Activated naive CD4-positive, alpha-beta T cell treated with anti-CD3 and anti-CD28 coated beads for 36 hours (primary cell): ENCODE results near the gene LNX1. TPM values are rescaled to one million over a fixed set of nuclear protein-coding genes. Genes with fewer than 3 reads are reported as not detected.
"Not testable (repeated sequence)": the region's sequence is repeated elsewhere in the genome, so short reads cannot be mapped to it uniquely, and the experiment has no call there.

Experiments used
- CTCF ChIA-PET: fragments of 350-600 bp; sonication (Branson Sonifier 250); formaldehyde crosslinking; loops from one replicate; lab custom pipeline; 2021; ENCODE audit warnings: antibody characterized with exemption; lab: Charles Lee
- DNase-seq: peaks from one replicate; pipeline ENCODE4 v3.0.0-alpha.2; 2020
- H3K27ac Mint-ChIP-seq: one replicate; pipeline ENCODE4 v1.8.0; 2021; ENCODE audit warnings: mild to moderate bottlenecking, mixed read lengths
- H3K27me3 Mint-ChIP-seq: one replicate; pipeline ENCODE4 v1.8.0; 2021; ENCODE audit warnings: low read depth, mixed read lengths
- H3K36me3 Mint-ChIP-seq: one replicate; pipeline ENCODE4 v1.8.0; 2021; ENCODE audit warnings: low read depth, mixed read lengths
- H3K4me1 Mint-ChIP-seq: one replicate; pipeline ENCODE4 v1.8.0; 2021; ENCODE audit warnings: low read depth, mixed read lengths
- H3K4me3 Mint-ChIP-seq: one replicate; pipeline ENCODE4 v1.8.0; 2021; ENCODE audit warnings: mild to moderate bottlenecking, moderate library complexity, mixed read lengths
- H3K9me3 Mint-ChIP-seq: one replicate; pipeline ENCODE4 v1.8.0; 2021; ENCODE audit warnings: mixed read lengths
- intact Hi-C: fragments of 100-400 bp; cut with micrococcal nuclease; formaldehyde crosslinking; loops from one replicate; pipeline ENCODE4 v1.15.1; 2023
- total RNA-seq, 2 experiments: library from RNA; stranded (reverse); gene quantifications; one replicate each; pipeline ENCODE4 v1.2.3, GENCODE V29; 2021

Gene LNX1
- total RNA-seq, 2 experiments from 2014 or later, result 0.17 TPM; not detected in 1

DNA sequence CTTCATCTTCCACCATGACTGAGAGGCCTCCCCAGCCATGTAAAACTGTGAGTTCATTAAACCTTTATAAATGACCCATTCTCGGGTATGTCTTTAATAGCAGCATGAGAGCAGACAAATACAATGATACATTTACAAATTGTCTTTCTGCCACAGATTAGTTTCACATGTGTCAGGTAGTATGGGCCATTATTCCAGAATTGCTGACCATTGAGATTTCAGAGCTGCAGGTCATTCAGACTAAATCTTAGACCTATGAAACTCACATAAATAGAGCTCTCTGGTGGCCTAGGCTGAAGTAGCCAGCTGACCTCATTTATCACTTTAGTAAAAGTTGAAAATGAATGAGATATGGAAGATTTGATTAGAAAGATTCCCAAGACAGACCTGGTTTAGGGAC, 108.0 kb downstream of the LNX1 start:
- H3K4me1 Mint-ChIP-seq, result no peaks in the 10 kb centered on the region

DNA sequence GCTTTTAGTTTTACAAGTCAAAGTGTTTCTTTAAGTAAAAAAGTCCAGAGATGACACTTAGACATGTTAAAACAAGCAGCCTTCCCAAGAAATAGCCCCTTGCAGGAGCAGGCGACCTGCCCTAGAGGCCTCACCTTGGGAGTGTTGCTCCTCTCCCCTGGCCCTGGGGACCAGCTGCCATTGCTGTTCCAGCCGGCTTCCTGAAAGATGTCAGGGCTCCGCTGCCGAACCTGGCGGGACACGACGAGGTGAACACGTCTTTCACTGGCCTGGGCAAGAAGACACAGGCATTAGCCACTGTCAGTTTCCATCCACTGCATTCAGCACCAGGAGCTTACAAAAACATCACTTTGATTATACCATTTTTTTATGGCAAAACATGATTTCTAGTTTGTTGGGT, 109.7 kb downstream of the LNX1 start:
- CTCF ChIA-PET, result no interaction called here
- intact Hi-C loops, result no loop called here

More for the DNA sequence above, 108.0 kb downstream of the LNX1 start:
- intact Hi-C loops, result no loop called here
- DNase-seq, result no peak
- H3K9me3 Mint-ChIP-seq, result no peaks in the 10 kb centered on the region
- CTCF ChIA-PET, result no interaction called here
- no peaks in the 10 kb centered on the region for H3K36me3 Mint-ChIP-seq
- peaks cover 28% of the 10 kb centered on the region for H3K27me3 Mint-ChIP-seq
- H3K4me3 Mint-ChIP-seq, result no peak overlapping the region
- H3K27ac Mint-ChIP-seq, result no peak overlapping the region

DNA sequence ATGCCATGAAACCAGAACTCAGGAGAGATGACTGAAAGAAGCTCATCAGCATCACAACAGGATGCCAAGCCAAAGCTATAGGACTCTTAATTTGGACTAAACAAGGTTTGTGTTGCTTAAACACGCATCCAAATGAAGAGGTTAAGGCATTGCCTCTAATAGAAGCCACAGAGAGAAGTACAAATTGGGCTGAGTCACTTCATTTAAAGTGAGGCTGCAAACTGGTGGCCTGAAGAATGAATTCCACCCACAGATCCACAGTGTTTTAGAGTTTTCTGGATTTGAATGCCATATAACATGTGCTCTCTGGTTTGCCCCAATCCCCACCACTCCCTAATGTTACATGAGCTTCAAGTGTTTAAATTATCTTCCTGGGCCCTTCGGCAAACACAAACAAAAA, 110.4 kb downstream of the LNX1 start:
- CTCF ChIA-PET, result no interaction called here
- no peak overlapping the region for H3K4me3 Mint-ChIP-seq
- no peaks in the 10 kb centered on the region for H3K36me3 Mint-ChIP-seq
- peaks cover 18% of the 10 kb centered on the region for H3K27me3 Mint-ChIP-seq
- H3K9me3 Mint-ChIP-seq, result no peaks in the 10 kb centered on the region
- no peaks in the 10 kb centered on the region for H3K4me1 Mint-ChIP-seq
- intact Hi-C loops, result no loop called here
- no peak for DNase-seq
- H3K27ac Mint-ChIP-seq, result no peak overlapping the region

More for the DNA sequence above, 109.7 kb downstream of the LNX1 start:
- peaks cover 21% of the 10 kb centered on the region for H3K27me3 Mint-ChIP-seq
- H3K27ac Mint-ChIP-seq, result no peak overlapping the region
- no peaks in the 10 kb centered on the region for H3K36me3 Mint-ChIP-seq
- no peak overlapping the region for H3K4me3 Mint-ChIP-seq
- no peaks in the 10 kb centered on the region for H3K4me1 Mint-ChIP-seq
- no peak for DNase-seq
- no peaks in the 10 kb centered on the region for H3K9me3 Mint-ChIP-seq

DNA sequence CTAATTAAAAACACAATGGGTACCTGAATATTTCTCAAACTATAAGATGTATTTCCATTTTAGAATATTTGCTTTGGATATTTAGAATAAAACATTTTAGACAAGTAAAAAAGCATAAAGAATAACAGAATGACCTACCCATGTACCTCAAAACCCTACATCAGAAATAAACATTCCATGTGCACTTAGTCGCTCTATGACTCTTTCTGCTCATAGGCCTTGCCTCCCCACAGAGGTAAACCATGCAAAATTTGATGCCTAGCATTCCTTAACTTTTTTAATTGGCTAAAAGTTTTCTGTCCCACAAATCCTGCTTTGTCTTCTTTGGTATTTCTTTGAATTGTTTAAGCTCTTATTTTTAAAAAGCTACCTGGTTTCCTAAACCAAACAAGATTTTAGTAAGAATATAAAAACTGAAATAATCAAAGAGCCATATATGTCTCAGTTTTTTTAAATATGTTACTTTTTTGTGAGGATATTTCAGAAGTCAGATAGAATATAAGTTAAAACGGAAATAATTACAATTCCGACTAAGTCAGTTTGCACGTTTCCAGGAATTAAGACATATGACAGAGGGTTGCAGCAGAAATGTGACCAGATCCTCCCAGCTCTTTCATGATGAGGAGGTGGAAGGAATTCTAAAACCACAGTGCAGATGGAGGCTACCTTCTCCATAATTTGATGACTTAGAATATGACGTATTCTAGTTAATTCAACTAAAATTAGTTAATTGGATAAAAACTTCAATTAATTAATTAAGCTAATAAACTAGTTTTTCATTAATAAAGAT, 111.4 kb downstream of the LNX1 start:
- H3K27ac Mint-ChIP-seq, result no peak overlapping the region
- no peaks in the 10 kb centered on the region for H3K36me3 Mint-ChIP-seq
- peaks cover 17% of the 10 kb centered on the region for H3K27me3 Mint-ChIP-seq
- intact Hi-C loops, result no loop called here
- DNase-seq, result no peak
- CTCF ChIA-PET, result interaction anchor here (1.2 kb wide), 1 partner anchor 754 kb away, joined by 4 read pairs; no protein-coding TSS in a partner anchor
- no peaks in the 10 kb centered on the region for H3K4me1 Mint-ChIP-seq
- no peak overlapping the region for H3K4me3 Mint-ChIP-seq
- no peaks in the 10 kb centered on the region for H3K9me3 Mint-ChIP-seq

DNA sequence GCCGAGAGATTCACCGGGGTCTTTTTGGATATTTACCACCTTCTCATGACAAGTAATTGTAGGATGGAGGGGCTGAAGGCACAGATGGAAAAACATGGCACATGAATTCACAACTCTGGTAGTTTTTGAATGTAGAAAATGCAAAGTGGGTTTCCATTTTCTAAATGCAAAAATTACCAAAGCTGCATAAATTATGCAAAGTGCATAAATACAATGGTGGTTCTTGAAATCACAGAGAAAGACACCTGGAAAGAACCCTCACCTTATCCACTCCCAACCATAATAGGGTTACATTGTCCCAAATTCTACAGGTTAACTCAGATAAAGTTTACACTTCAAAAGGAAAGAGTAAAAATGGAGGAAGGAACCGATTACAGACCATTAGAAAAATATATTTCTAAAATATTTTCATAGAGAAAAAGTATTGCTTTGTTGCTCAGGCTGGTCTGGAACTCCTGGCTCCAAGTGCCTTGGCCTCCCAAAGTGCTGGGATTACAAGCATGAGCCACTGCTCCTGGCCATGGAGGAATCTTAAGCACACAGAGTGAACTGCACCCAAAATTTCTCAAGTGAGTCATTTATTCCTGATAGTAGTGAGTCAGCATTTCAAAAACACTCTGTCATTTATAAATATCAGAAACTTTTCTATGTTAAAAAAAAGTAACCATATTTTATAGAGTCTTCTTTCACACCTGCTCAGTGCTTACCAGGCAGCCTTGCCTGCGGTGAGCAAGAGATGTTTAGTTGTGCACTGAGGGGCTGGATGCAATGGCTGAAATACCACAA, 112.4 kb downstream of the LNX1 start:
- Mint-ChIP-seq H3K27ac (no peak overlapping the region), H3K27me3 (peaks cover 17% of the 10 kb centered on the region), H3K4me1 (no peaks in the 10 kb centered on the region), H3K36me3 (peaks cover 2% of the 10 kb centered on the region), H3K9me3 (peaks cover 1% of the 10 kb centered on the region), H3K4me3 (no peak overlapping the region)
- DNase-seq, result no peak
- intact Hi-C loops, result no loop called here
- CTCF ChIA-PET, result interaction anchor here (1.2 kb wide), 1 partner anchor 755 kb away, joined by 4 read pairs; no protein-coding TSS in a partner anchor

DNA sequence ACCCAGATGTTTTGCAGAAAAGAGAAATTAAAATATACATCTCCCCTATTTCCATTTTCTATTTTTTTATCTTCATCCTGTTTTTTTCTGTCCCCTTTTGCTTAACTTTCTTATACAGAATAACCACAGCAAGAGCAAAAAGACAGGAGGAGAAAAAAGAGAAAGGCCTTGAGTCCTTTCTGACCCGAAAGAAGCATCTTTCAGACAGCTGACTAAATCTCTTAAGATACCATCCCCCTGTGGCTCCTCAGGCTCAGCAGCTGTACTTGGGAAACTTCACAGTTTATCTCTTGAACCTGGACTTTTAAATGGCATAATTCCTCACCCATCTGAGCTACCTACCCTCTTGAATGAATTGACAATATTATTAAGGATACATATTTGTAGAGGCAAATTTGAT, 113.7 kb downstream of the LNX1 start:
- peaks cover 15% of the 10 kb centered on the region for H3K27me3 Mint-ChIP-seq
- H3K9me3 Mint-ChIP-seq, result peaks cover 5% of the 10 kb centered on the region
- no peak overlapping the region for H3K27ac Mint-ChIP-seq
- DNase-seq, result no peak
- CTCF ChIA-PET, result interaction anchor here (0.7 to 1.2 kb wide), 2 partner anchors 9 to 215 kb away, joined by 4 to 5 read pairs; no protein-coding TSS in a partner anchor
- peaks cover 2% of the 10 kb centered on the region for H3K36me3 Mint-ChIP-seq
- intact Hi-C loops, result no loop called here
- no peak overlapping the region for H3K4me3 Mint-ChIP-seq
- H3K4me1 Mint-ChIP-seq, result no peaks in the 10 kb centered on the region

DNA sequence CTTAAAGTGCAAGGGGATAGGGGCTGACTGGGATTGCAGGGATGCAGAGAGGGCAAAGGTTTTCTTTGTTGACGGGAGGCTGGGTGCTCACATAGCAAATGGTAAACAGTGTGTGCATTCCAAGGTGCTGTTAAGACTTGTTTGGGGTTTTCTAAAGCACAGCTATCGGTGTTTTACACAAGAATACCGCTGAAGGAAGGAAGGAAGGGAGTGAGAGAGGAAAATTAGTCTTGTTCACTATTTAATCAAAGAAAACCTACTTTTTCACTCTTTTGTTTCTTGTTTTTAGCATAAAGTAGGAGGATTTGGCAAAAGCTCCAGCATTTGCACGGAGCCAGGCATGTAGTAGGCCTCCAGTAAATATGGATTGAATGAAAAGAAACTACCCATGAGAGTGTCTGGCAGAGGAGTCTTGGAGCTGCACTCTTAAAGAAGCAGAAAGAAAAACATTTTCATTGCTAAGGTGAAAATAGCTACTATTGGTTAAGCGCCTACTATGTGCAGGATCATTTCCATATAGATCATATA, 114.2 kb downstream of the LNX1 start:
- CTCF ChIA-PET, result interaction anchor here (1.2 kb wide), 1 partner anchor 9 kb away, joined by 5 read pairs; no protein-coding TSS in a partner anchor
- Mint-ChIP-seq H3K4me1 (no peaks in the 10 kb centered on the region), H3K27me3 (peaks cover 11% of the 10 kb centered on the region), H3K9me3 (peaks cover 5% of the 10 kb centered on the region), H3K27ac (no peak overlapping the region), H3K4me3 (no peak overlapping the region), H3K36me3 (peaks cover 2% of the 10 kb centered on the region)
- intact Hi-C loops, result no loop called here
- DNase-seq, result no peak

DNA sequence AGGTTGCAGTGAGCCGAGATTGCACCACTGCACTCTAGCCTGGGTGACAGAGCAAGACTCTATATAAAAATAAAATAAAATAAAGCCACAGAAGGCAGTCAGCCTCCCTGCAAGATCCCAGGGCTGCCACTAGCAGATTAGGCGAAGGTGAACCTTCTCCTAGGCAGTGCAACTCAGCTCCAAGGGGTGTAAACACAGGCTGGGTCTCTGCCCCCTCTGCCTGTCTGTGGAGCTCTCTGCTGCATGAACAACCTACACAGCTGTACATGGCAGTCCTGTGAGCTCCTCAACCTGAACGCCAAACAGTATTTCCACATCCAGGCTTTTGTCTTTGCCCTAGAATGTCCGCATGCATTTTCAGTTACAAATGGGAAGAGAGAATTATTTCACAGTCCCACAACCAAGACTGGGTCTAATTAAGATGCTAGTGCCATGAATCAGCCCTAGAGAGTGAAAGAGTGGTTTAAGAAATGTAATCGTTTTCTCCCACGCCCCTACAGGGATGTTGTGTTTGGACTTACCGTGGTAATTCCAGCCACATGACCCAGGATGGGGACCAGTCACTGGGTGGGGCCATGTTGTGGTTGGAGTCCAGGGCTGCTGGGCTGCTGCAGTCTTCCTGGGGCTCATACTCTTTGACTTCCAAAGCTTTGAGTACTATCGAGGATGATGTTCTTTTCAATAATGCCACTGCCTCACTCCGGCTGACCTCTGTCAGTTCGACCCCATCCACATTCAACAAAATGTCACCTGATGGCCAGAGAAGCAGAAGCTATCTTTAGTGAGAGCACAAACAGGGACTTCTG, 114.9 kb downstream of the LNX1 start:
- Mint-ChIP-seq H3K9me3 (peaks cover 6% of the 10 kb centered on the region), H3K4me1 (no peaks in the 10 kb centered on the region), H3K27ac (no peak overlapping the region), H3K4me3 (no peak overlapping the region), H3K36me3 (peaks cover 2% of the 10 kb centered on the region), H3K27me3 (peaks cover 6% of the 10 kb centered on the region)
- intact Hi-C loops, result no loop called here
- no peak for DNase-seq
- CTCF ChIA-PET, result interaction anchor here (0.7 to 1.2 kb wide), 2 partner anchors 10 to 86 kb away, joined by 3 to 5 read pairs; no protein-coding TSS in a partner anchor

DNA sequence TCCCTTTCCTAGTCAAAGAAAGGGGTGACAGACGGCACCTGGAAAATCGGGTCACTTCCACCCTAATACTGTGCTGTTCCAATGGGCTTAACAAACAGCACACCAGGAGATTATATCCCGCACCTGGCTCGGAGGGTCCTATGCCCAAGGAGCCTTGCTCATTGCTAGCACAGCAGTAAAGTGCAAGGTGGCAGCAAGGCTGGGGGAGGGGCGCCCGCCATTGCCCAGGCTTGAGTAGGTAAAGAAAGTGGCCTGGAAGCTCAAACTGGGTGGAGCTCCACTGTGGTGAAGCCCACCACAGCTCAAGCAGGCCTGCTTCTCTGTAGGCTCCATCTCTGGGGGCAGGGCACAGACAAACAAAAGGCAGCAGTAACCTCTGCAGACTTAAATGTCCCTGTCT, 124.7 kb downstream of the LNX1 start:
- CTCF ChIA-PET, result interaction anchor here (0.6 to 0.7 kb wide), 2 partner anchors 752 to 952 kb away, joined by 3 to 4 read pairs; no protein-coding TSS in a partner anchor
- H3K4me1 Mint-ChIP-seq, DNase-seq, intact Hi-C loops, H3K27me3 Mint-ChIP-seq, H3K27ac Mint-ChIP-seq, H3K4me3 Mint-ChIP-seq: not testable (repeated sequence)
- Mint-ChIP-seq H3K9me3 (peaks cover 25% of the 10 kb centered on the region), H3K36me3 (peaks cover 15% of the 10 kb centered on the region)

DNA sequence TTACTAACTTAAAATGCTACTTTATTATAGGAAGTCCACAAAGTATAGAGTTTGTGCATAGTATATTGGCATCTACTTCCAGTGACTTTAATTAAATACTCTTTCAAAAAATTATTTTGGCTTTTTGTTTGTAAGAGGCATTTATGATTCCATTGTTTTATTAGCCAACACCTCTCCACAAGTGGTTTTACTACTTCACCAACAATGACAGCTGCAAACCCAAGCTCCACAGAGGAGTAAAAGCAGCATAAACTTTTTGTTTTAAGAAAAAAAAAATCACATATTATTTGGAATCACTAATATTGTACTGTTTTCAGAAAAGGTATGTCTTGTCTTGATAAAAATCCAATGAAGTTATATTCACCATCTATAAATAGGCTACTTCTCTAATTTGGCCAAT, 125.4 kb downstream of the LNX1 start:
- no peak for DNase-seq
- Mint-ChIP-seq H3K4me3 (no peak overlapping the region), H3K4me1 (no peaks in the 10 kb centered on the region), H3K9me3 (peaks cover 22% of the 10 kb centered on the region), H3K27me3 (no peaks in the 10 kb centered on the region), H3K36me3 (peaks cover 21% of the 10 kb centered on the region), H3K27ac (no peak overlapping the region)
- intact Hi-C loops, result no loop called here
- CTCF ChIA-PET, result interaction anchor here (0.6 to 0.7 kb wide), 2 partner anchors 753 to 952 kb away, joined by 3 to 4 read pairs; no protein-coding TSS in a partner anchor

DNA sequence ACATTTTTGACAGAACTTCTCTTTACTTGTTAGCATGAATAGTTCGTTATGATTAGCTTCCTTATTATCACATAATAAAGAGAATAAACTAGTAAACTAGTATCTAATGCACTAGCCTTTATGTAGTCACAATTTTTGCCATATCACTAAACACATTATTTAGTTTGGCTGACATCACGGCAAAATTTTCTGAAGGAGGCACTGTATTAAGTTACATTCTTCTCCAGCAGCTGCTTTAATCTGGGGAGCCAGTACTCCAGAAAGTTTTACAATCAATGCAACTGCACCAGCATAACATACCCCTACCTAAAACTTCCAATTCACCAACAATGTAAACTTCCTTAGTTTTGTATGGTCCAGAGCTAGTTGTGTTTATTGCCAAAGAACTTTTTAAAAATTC, 126.0 kb downstream of the LNX1 start:
- CTCF ChIA-PET, result interaction anchor here (0.6 to 0.9 kb wide), 2 partner anchors 11 to 150 kb away, joined by 3 read pairs; no protein-coding TSS in a partner anchor

More for the DNA sequence above, 126.0 kb downstream of the LNX1 start:
- Mint-ChIP-seq H3K27me3 (no peaks in the 10 kb centered on the region), H3K27ac (no peak overlapping the region), H3K4me1 (no peaks in the 10 kb centered on the region), H3K36me3 (peaks cover 23% of the 10 kb centered on the region), H3K4me3 (no peak overlapping the region), H3K9me3 (peaks cover 19% of the 10 kb centered on the region)
- intact Hi-C loops, result no loop called here
- DNase-seq, result no peak
